Heart left ventricle (tissue), 16 donors: Measurements from ENCODE around the gene RNASE8. TPM values are rescaled to one million over a fixed set of nuclear protein-coding genes. Genes with fewer than 3 reads are reported as not detected.
A peak's percentile ranks its signal among the peaks of the same experiment; 100 is the strongest.
"Not testable (repeated sequence)": the region's sequence is repeated elsewhere in the genome, so short reads cannot be mapped to it uniquely, and the experiment has no call there.

Source experiments
- ATAC-seq, 4 donors: fragments of 200-7000 bp; cut with Tn5 transposase; one replicate each; pipeline ENCODE4 v1.9.1; 2020 to 2022; ENCODE audit warnings: moderate library complexity in 4 of 4, mild to moderate bottlenecking in 3 of 4, moderate number of reproducible peaks in 1 of 4
- DNase-seq, 5 donors: peaks; one replicate each; pipeline ENCODE4 v3.0.0-alpha.2; 2020
- H3K27ac ChIP-seq, 12 donors: fragments of 200-600 bp; sonication (generic) in 4 of 12; one replicate each; pipeline versions ENCODE4 v1.5.0 to v1.8.0; 2016 to 2022; ENCODE audit warnings: mild to moderate bottlenecking in 2 of 12
- H3K27me3 ChIP-seq, 9 donors: fragments of 200-600 bp; sonication (generic) in 2 of 9; one replicate each; pipeline versions ENCODE4 v1.5.1 to v1.8.0; 2016 to 2022; ENCODE audit warnings: mild to moderate bottlenecking in 3 of 9
- H3K36me3 ChIP-seq, 9 donors: fragments of 200-600 bp; sonication (generic) in 2 of 9; one replicate each; pipeline versions ENCODE4 v1.5.0 to v1.8.0; 2018 to 2022; ENCODE audit warnings: mild to moderate bottlenecking in 2 of 9
- H3K4me1 ChIP-seq, 12 donors: fragments of 200-600 bp; sonication (generic) in 4 of 12; one replicate each; pipeline versions ENCODE4 v1.5.0 to v1.8.0; 2016 to 2022; ENCODE audit warnings: mild to moderate bottlenecking in 3 of 12
- H3K4me3 ChIP-seq, 12 donors: fragments of 200-600 bp; sonication (generic) in 4 of 12; one replicate each; pipeline versions ENCODE4 v1.5.0 to v1.8.0; 2017 to 2022; ENCODE audit warnings: mild to moderate bottlenecking in 9 of 12, moderate library complexity in 4 of 12
- H3K9me3 ChIP-seq, 12 donors: fragments of 200-600 bp; sonication (generic) in 4 of 12; one replicate each; pipeline versions ENCODE4 v1.5.0 to v1.8.0; 2016 to 2022; ENCODE audit warnings: mild to moderate bottlenecking in 1 of 12
- CTCF ChIP-seq, 12 donors: fragments of 200-600 bp; sonication (generic) in 4 of 12; IDR thresholded peaks; one replicate each; pipeline versions ENCODE4 v1.5.0 to v1.8.0; 2018 to 2022; ENCODE audit warnings: antibody characterized with exemption in 12 of 12, mild to moderate bottlenecking in 5 of 12
- POLR2A ChIP-seq, 2 donors: fragments of 450-650 bp; IDR thresholded peaks; one replicate each; pipeline ENCODE4 v1.6.1; 2017; ENCODE audit warnings: antibody characterized with exemption in 2 of 2, mild to moderate bottlenecking in 2 of 2, moderate library complexity in 2 of 2
- WGBS, 4 donors: extraction: QIAGEN DNeasy Blood & Tissue Kit in 2 of 4; methylation state at CpG; one replicate each; pipeline versions ENCODE4 v1.1.5 to v1.1.7; 2013 to 2018; 5-methylcytosine and 5-hydroxymethylcytosine counted together
- intact Hi-C, 10 donors: fragments of 100-400 bp; cut with DNase I; formaldehyde crosslinking; loops; one replicate each; pipeline versions ENCODE4 v1.11.1 to v1.14.2; 2022
- polyA plus RNA-seq, 2 donors: library from polyadenylated mRNA; stranded (reverse); fragments of 200-250 nt; gene quantifications; one replicate each; pipeline ENCODE4 v1.2.3, GENCODE V29; 2013
- total RNA-seq, 9 donors: library from RNA; depleted of rRNA in 2 of 9; stranded (reverse); fragments of >200 nt in 2 of 9; fragmentation: NEBNext Ultra II Directional in 3 of 9; extraction: Animal tissue kit (Norgen Biotek cat#: 25700) in 3 of 9; gene quantifications; one replicate each; pipeline versions ENCODE4 v1.1.0 to v1.2.4, GENCODE V29; 2016 to 2023
- donor health status: ischemic (EF 13 %, LVEDD 7.1; RV severe dilation, severe dysfunction).
- donor health status: healthy with polysubstance abuse.
- donor health status: DM: no; HTN: yes; CAD: no.
- donor health status: DM: no; HTN: no; CAD: no.
- donor health status: ischemic (EF 25% LVEDD 6.9; RV normal size, moderate dysfunction).
- donor health status: ischemic (EF 25% LVEDD 5.7; RV mildly dilated, moderate dysfunction).
- donor health status: healthy.
- donor health status: DM: yes; HTN: yes; CAD: no.
- donor health status: ischemic (EF 35%, LVEDD 5.7; RV mildly dilated, moderate dysfunction).
- donor health status: nonischemic (EF 11% LVEDD 7.7; RV severe dilation, severe dysfunction).
- donor health status: DM: yes; HTN: yes; CAD: no.
- donor health status: PGD.
- donor health status: ischemic (EF 29% LVEDD 5.4; RV normal size, mild dysfunction).
- donor health status: nonischemic (EF 23%, LVEDD 6.1; RV moderate dilation, normal function).

The RNASE8 gene
- total and polyA plus RNA-seq, 11 donors, result not detected

- peak overlapping the region; percentile 19 to 91 (median 74) for H3K27ac ChIP-seq
- peak overlapping the region in 5 of 12 donors; percentile 6 to 43 (median 9) for H3K4me3 ChIP-seq
- no peaks in the 10 kb centered on the region for H3K27me3 ChIP-seq
- H3K36me3 ChIP-seq, result no peaks in the 10 kb centered on the region
- TF ChIP-seq POLR2A (IDR thresholded peaks at IDR 0.05) (no peak), CTCF (IDR thresholded peaks at IDR 0.05) (peak in 3 of 12 donors; percentile 6 to 26 (median 12))
- peak; percentile 88 to 96 (median 94) for ATAC-seq
- peaks cover 2 to 49% (median 31%) of the 10 kb centered on the region in 12 donors for H3K4me1 ChIP-seq
- intact Hi-C loops, result loop anchor here in 6 of 10 donors (1.0 to 5.0 kb wide), 5 partner anchors 13 to 182 kb away; partner anchors contain the start of gene NDRG2 (in 2 of the 6)
- 8 to 30% (median 10%) methylated on average over 10 of the region's 10 CpGs for WGBS, 4 donors
- peak; percentile 82 to 91 (median 87) for DNase-seq
- H3K9me3 ChIP-seq, result no peaks in the 10 kb centered on the region
Observed at GRCh38 chr14:21038441-21039422, 18.9 kb upstream of the RNASE8 start.

- H3K4me3 ChIP-seq, result peak overlapping the region in 5 of 12 donors; percentile 6 to 43 (median 9)
- 48 to 56% (median 51%) methylated on average over 8 of the region's 8 CpGs for WGBS, 4 donors
- DNase-seq (peak in 4 of 5 donors; percentile 45 to 61 (median 55)), ATAC-seq (peak; percentile 53 to 75 (median 66))
- H3K9me3 ChIP-seq, result no peaks in the 10 kb centered on the region
- TF ChIP-seq CTCF (IDR thresholded peaks at IDR 0.05) (peak; percentile 55 to 82 (median 71)), POLR2A (IDR thresholded peaks at IDR 0.05) (no peak)
- H3K36me3 ChIP-seq, result no peaks in the 10 kb centered on the region
- H3K27ac ChIP-seq, result peak overlapping the region; percentile 19 to 91 (median 74)
- intact Hi-C loops, result loop anchor here (1.0 to 10.0 kb wide), 10 partner anchors 14 to 357 kb away; partner anchors contain the start of genes NDRG2 (in 2 of the 10) and RNASE4 (in 1 of the 10)
- H3K27me3 ChIP-seq, result no peaks in the 10 kb centered on the region
- peaks cover 5 to 59% (median 36%) of the 10 kb centered on the region in 12 donors for H3K4me1 ChIP-seq
Observed at GRCh38 chr14:21039585-21040369, 17.8 kb upstream of the RNASE8 start.

- no peaks in the 10 kb centered on the region for H3K36me3 ChIP-seq
- peaks cover 5 to 63% (median 36%) of the 10 kb centered on the region in 12 donors for H3K4me1 ChIP-seq
- intact Hi-C loops, result loop anchor here in 9 of 10 donors (1.0 to 10.0 kb wide), 8 partner anchors 26 to 358 kb away; partner anchors contain the start of gene RNASE4 (in 1 of the 9)
- no peak overlapping the region for H3K4me3 ChIP-seq
- 67 to 72% (median 71%) methylated on average over 8 of the region's 8 CpGs for WGBS, 4 donors
- H3K9me3 ChIP-seq, result no peaks in the 10 kb centered on the region
- ATAC-seq (no peak), DNase-seq (no peak)
- H3K27me3 ChIP-seq, result no peaks in the 10 kb centered on the region
- peak overlapping the region in 4 of 12 donors; percentile 30 to 79 (median 64) for H3K27ac ChIP-seq
- TF ChIP-seq POLR2A (IDR thresholded peaks at IDR 0.05) (no peak), CTCF (IDR thresholded peaks at IDR 0.05) (peak in 3 of 12 donors; percentile 1 to 10 (median 10))
Observed at GRCh38 chr14:21040370-21040925, 17.2 kb upstream of the RNASE8 start.

GRCh38 chr14:21040941-21041340 is 16.7 kb upstream of the RNASE8 start:
- H3K36me3 ChIP-seq, H3K27me3 ChIP-seq, ATAC-seq, DNase-seq, H3K4me3 ChIP-seq, H3K9me3 ChIP-seq, H3K27ac ChIP-seq: not testable (repeated sequence)
- WGBS, 4 donors, result 91 to 98% (median 93%) methylated on average over 3 of the region's 3 CpGs
- intact Hi-C loops, result loop anchor here in 9 of 10 donors (1.0 to 10.0 kb wide), 8 partner anchors 26 to 359 kb away; partner anchors contain the start of gene RNASE4 (in 1 of the 9)
- peaks cover 5 to 63% (median 36%) of the 10 kb centered on the region in 12 donors for H3K4me1 ChIP-seq
